Measurements from ENCODE around the gene PERM1.
"Not testable (repeated sequence)": the region's sequence is repeated elsewhere in the genome, so short reads cannot be mapped to it uniquely, and the experiment has no call there.

The PERM1 gene

DNA sequence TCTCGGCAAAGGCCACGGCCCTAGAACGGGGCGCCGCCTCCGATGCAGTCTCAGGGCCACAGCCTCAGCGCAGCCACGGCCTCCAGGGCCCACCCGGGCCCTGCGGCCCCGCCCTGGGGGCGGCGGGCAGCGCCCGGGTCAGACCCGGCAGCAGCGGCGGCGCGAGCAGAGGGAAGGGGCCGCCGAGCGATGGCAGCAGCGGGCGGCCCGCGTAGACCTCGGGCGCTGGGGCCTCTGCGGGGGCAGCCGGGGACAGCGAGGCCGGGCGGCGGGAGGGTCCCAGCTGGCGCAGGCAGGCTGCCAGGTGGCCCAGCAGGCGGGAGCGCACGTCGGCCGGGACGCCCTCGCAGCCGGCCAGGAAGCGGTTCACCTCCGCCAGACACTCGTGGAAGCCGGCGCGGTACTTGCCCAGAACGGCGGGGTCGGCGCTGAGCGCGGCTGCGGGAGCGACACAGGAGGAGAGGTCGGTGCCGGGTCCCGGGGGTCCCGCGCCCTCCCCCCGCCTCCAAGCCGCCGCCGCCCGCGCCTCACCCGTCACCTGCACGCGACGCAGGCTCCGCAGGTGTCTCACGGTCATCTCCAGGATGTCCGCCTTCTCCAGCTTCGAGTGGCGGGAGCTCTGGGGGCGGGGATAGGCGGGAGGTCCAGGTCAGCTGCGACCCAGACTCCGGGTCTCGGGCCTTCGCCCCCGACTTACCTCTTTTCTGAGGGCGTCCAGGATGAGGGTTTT, 17.3 kb upstream of the PERM1 start:
- no peak for DNase-seq (ENCODE audit: low read depth)

DNA sequence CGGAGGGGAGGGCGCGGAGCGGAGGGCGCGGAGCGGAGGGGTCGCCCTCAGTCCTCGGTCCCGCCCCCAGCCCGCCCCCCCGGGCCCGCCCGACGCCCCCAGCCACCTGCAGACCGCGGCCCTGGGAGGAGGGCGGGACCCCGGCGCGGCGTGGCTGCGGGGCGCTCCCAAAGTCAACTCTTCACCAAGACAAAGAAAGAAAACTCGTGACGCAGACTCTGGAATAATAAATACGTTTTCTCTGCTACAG, 16.8 kb upstream of the PERM1 start:
- no peak for DNase-seq (ENCODE audit: low read depth)

DNA sequence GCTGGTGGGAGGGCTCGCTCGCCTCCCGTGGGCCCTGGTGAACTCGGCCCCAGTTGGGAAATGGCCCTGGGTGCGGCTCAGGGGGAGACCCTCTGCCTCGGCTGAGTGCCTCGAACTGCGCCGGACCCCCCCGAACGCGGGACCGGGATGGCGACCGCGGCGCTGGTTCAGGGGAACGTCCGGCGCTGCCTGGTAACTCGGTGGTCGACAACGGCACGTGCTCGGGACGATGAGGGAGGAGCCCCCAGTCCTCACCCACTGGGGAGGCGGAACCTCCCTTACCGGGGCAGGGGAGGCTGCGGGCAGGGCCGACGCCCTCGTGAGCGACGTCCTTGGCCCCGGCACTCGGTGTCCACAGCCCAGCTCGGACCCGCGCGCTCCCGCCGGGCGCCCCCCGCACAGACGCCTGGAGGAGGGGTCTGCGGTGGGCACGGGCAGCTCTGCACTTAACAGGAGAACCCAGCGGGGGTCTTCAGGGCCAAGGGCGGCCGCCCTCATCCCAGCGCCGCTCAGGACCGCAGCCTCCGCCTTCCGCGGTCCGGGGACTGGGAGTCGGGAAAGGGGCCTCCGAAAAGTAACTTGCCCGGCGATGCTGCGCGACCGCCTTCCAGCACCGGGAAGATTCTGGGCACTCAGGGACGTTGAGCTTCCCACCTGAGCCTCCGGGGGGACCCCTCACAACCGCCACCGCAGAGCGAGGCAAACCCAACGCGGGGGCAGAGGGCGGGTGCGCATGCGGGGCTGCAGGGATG, 16.3 kb upstream of the PERM1 start:
- no peak for DNase-seq (ENCODE audit: low read depth)

DNA sequence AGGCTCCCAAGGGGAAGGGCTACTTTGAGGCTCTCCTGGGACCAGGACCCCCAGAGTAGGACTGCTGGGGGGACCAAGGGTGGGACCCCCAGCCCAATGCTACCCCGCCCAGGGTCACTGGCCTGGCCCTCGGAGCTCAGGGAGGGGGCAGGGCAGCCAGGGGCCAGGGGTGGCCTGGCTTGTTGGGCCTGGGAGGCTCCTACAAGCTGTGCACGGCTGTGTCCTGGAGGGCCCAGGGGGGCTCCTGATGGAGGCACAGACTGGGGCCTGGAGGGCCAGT, 15.8 kb upstream of the PERM1 start:
- no peak for DNase-seq (ENCODE audit: low read depth)

DNA sequence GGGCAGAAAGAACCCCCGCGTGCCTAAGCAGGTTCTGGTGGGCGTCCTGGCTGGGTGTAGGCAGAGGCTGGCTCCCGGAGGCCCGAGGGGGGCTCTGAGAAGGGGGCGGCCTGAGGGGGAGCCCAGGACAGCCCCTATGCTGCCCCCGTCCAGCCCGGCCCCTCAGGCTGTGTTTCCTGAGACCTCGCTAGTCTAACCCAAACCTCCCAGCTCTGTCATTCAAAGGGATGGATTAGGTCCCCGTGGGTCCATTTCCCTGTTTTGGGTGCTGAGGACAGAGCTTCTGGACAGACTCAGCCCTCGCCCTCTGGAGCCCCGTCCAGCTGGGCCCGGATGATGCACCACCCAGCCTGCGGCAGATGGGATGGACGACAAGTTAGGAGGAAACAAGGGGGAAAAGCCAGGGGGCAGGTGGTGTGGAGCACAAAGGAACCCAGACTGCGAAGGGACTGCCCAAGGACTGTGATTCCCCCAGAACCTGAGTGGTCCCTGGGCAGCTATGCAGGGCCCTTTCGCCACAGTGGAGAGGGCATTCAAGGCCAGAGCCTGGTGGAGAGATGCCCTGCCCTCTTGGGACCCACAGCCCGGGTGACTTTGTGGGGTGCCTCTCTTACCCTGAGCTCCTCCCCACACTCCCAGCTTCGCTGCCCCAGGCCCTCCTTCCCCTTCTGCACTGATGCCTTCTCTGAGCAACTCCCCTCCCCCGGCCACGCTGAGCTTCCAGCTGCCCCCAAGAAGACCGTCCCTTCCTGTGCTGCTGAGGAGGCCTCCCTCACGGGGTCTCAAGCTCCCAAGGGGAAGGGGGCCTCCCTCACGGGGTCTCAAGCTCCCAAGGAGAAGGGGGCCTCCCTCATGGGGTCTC, 15.2 kb upstream of the PERM1 start:
- no peak for DNase-seq (ENCODE audit: low read depth)

DNA sequence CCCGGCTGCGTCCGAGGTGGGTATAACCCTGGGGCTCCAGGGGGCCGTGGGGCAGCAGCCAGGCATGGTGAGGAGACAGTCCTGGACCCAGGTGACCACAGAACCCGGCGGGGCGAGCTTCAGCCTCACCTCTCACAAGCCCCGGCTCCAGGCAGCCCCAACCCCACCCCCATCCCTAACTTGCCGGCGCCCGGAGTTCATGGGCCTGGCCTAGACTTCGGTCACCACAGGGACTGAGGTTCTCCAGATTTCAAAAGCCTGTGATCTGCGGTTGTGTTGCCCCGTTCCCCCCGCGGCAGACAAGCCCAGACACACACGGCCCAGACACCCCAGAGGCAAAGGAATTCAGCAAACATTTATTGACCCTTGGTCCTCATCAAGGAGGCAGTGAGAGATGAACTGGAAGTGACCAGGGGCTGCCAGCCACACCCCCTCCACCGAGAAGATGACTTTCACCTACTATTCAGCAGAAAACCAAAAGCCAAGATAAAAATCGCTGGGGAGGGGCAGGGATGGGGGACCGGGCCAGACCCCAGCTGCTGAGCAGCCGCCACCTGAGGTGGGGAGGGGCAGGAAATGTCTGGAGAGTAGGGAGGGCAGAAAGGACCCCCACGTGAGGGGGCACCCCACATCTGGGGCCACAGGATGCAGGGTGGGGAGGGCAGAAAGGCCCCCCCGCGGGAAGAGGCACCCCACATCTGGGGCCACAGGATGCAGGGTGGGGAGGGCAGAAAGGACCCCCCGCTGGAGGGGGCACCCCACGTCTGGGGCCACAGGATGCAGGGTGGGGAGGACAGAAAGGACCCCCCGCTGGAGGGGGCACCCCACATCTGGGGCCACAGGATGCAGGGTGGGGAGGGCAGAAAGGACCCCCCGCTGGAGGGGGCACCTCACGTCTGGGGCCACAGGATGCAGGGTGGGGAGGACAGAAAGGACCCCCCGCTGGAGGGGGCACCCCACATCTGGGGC, 14.1 kb upstream of the PERM1 start:
- DNase-seq (ENCODE audit: low read depth) = no peak

DNA sequence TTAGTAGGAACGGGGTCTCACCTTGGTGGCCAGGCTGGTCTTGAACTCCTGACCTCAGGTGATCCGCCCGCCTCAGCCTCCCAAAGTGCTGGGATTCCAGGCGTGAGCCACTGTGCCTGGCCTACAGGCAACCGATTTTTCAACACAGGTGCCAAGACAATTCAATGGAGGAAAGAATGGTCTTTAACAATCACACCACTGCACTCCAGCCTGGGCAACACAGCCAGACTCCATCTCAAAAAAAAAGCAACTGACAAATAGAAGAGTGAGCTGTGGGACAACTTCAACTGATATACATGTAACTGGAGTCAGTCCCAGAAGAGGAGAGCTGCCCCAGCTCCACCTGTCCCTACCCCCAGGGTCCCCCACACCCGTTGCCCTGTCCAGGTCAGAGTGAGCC, 12.7 kb upstream of the PERM1 start:
- not testable (repeated sequence) for DNase-seq (ENCODE audit: low read depth)

DNA sequence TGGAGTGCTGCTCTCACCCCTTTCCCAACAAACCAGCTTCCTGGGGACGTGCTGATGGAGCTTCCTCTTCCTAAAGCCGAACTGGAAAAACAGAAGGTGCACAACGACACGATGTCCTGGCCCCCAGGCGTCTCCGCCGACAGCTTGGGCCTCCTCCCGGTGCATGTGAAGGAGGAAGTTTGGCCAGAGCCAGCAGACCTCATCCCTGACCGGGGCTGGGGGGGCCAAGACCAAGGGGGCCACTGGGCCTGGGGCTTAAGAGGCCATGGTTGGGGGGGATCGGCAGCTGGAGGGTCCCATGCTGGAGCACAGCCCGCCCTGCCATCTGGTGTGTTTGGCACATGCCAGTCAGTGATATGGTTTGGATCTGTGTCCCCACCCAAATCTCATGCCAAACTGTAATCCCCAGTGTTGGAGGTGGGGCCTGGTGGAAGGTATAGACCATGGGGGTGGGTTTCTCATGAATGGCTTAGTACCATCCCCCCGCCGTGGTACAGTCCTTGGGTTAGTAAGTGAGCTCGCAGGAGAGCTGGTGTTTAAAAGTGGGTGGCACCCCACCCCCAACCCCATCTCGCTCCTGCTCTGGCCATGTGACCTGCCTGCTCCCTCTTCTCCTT, 11.6 kb upstream of the PERM1 start:
- no peak for DNase-seq (ENCODE audit: low read depth)

DNA sequence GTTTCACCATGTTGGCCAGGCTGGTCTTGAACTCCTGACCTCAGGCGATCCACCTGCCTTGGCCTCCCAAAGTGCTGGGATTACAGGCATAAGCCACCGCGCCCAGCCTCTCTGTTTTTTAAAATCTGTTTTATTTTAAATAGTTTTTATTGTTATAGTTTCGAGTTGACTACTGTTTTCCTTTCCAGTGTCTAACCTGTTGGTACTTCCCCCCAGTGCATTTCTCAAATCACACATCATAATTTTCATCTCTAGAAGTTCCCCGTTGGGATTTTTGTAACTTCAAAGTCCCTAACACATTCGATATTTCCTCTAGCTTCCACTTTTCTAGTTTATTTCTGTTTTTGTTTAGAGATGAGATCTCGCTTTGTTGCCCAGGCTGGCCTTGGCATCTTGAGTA, 10.5 kb upstream of the PERM1 start:
- DNase-seq (ENCODE audit: low read depth) = no peak

DNA sequence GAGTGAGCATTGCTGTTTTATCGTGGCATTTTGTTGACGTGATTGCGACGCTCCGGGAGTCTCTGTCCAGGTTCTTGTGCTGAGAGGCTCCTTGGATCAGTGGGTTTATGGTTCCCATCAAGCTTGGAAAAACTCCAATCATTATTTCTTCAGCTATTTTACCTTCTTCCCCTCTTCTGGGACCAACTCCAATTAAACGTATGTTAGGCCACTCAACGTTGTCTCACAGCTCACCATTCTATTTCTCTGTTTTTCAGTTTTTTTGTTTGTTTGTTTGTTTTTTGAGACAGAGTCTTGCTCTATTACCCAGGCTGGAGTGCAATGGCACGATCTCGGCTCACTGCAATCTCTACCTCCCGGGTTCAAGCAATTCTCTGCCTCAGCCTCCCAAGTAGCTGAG, 10.0 kb upstream of the PERM1 start:
- no peak for DNase-seq (ENCODE audit: low read depth)

DNA sequence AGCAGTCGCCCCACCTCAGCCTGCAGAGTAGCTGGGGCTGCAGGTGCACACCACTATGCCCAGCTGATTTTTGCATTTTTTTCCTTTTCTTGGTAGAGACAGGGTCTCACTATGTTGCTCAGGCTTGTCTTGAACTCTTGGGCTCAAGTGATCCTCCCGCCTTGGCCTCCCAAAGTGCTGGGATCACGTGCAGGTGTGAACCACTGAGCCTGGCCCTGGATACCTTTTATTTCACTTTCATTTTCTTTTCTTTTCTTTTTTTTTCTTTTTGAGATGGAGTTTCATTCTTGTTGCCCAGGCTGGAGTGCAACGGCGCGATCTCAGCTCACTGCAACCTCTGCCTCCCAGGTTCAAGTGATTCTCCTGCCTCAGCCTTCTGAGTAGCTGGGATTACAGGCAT, 9.4 kb upstream of the PERM1 start:
- DNase-seq (ENCODE audit: low read depth) = not testable (repeated sequence)

DNA sequence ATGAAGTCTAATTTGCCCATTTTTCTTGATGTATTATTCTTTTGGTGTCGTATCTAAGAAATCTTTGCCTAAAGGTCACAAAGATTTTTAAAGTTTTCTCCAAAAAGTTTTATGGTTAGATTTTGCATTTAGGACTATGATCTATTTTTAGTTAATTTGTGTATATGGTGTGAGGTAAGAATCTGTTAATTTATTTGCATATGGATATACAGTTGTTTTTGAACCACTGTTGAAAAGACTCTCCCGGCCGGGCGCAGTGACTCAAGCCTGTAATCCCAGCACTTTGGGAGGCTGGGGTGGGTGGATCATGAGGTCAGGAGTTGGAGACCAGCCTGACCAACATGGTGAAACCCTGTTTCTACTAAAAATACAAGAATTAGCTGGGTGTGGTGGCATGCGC, 6.2 kb upstream of the PERM1 start:
- not testable (repeated sequence) for DNase-seq (ENCODE audit: low read depth)

DNA sequence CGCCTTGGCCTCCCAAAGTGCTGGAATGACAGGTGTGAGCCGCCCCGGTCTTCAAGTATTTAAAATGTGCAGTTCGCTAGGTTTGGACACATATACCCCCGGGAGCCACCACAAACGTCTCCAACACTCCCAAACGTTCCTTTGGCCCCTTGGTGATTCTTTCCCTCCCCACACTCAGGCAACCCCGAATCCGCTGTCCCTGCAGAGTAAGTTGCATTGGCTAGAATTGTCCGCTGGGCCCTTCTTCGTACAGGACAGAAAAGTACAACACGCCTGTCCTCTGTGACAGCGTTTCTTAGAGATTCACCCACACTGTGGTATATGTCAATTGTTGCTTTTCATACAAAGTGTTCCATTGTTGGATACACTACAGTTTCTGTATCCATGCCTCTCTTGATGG, 3.2 kb upstream of the PERM1 start:
- no peak for DNase-seq (ENCODE audit: low read depth)

DNA sequence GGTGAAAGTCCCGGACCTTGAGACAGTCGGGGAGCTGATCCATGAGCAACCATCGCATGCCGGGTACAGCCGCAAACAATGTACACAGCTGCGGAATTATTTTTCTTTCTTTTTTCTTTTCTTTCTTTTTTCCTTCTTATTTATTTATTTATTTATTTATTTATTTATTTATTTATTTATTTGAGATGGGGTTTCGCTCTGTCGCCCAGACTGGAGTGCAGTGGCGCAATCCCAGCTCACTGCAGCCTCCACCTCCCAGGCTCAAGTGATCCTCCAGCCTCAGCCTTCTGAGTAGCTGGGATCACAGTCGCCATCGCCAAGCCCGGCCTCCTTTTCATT, 2.6 kb upstream of the PERM1 start:
- DNase-seq (ENCODE audit: low read depth) = no peak

DNA sequence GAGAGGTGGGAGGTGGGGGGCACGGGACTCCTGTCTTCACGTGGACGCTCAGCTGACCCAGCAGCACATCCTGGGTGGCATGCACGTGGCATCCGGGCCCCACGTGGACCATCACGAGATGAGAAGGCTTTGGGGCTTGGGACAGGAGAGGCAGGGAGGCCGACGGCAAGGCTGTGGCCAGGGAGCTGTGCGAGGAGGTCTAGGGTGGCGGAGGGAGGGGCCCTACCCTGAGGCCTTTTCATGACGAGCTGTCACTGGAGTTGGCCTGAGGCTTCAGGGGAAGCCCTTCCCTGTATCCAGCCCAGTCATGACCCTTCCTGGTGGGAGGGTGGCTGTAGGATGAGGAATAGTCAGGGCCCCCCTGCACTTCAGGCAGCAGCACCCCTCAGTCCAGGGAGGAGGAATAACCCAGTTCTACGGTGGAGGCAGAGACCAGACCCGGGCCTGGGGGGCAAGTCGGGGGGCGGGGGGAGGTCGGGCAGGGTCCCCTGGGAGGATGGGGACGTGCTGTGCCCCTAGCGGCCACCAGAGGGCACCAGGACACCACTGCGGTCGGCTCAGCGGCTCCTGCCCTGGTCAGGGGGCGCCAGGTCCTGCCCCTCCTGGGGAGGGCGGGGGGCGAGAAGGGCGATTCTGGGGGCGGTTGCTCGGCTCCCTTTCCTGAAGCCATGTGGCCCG, 2.0 kb upstream of the PERM1 start:
- DNase-seq (ENCODE audit: low read depth) = no peak

DNA sequence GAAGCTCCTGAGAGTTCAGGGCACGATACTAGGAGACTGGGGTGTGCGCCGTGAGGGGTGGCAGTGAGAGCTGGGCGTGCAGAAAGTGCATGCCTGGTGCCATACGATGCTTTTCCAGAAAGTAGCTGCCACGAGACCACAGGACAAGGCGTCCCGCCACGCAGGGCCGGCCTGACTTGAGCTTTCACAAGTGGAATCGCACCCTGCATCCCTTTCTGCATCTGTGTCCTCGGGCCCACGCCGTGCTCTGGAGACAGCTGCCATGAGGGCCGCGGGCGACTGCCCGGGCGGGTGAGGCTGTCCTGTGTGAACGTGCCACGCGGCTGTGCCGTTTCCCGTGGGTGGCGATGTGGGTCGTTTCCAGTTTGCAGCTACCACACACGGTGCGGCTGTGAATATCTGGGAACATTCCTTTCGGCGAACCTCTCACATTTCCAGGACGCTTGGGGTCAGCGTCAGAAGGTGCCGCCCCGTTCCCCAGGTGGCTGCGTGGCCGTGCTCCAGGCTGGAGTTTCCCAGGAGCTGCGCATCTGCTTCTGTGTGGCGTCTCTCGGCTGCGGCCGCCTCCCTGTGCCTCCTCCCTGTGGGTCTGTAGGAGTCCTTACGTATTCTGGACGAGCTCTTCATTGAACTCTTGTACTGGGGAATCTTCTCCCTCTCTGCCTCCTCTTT, 1.0 kb upstream of the PERM1 start:
- no peak for DNase-seq (ENCODE audit: low read depth)

DNA sequence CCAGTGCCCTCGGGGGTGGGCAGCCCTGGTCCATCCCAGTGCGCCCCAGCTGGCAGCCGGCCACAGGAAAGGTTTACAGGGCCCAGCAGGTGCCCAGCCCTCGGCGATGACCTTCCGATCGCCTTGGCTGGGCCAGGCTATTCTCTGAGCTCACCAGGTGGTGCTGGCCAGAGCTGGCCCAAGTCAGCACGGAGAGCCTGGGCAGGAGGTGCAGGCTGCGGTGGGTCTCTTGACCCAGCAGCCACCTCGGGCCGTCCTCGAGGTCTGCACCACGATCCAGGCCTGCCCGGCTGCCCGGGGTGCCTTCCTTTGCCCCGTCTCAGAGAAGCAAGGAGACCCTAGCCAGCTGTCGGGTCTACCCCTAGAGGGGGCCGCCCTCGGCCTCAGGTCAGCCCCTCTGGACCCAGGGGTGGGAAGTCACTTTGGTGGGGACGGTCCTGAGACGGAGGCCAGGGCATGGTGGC, 370 bp downstream of the PERM1 start:
- DNase-seq (ENCODE audit: low read depth) = no peak

DNA sequence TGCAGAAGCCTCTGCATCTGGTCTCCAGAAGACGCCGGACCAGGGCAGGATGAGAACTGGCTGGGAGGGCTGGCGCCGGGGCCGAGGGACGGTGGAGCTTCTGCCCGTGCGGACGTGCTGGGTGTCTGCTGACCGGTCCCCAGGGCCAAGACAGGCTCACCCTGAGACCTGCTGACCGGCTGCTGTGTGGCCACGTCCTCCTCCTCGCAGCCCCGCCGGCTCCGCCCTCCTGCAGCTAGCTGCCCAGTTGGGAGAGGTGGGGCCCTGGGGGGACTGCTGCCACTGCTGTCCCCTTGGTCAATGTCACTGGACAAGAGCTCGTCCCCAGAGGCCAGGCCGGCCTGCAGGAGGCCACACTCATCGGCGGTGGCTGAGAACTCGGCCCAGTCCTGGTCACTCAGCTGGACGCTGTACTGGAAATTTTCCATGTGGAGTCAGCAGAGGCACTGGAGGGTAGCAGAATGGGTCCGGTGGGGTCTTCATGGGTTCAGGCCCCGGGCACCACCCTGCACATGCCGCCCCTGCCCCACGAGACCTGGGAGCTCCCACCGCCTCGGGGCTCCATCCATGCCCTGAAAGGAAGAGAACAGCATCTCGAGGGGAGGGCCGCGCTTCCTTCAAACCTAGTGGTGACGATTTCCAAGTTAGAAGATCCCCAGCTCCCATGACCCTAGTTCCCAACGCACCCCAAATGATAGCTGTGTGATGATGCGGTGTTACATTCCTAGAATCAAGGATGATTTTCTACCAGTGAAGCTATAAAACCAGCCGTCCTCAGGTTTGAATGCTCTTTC, 1.1 kb downstream of the PERM1 start:
- DNase-seq (ENCODE audit: low read depth) = no peak

DNA sequence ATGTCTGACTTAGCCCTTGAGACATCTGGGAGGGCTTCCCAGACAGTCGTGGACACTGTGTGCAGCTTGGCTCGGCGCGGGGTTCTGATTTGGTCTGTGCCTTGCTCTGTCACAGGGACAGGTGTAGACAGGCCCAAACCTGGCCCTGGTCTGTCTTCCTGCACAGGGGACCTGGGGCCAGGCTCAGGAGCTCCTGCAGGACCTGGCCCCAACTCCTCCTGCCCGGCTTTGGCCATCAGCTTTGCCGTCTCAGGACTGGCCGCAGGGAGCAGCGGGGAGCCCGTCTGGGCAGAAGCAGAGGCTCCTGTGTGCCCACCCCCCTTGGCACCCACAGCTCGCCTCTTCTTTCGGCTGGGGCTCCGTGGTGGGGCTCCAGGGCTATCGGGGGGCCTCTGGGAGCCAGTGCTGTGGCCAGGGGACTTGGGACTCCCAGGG, 1.7 kb downstream of the PERM1 start:
- no peak for DNase-seq (ENCODE audit: low read depth)

DNA sequence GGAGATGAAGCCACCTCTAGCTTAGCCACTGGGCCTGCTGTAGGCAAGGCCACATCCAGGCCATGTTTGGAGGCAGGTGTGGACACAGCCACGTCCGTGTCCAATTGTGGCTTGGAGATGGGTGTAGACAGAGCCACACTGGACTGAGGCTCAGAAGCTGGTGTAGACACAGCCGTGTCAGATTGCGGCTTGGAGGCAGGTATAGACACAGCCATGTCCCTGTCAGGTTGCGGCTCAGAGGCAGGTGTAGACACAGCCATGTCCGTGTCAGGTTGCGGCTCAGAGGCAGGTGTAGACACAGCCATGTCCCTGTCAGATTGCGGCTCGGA, 2.2 kb downstream of the PERM1 start:
- no peak for DNase-seq (ENCODE audit: low read depth)
